Stomach (tissue), 9 donors: ENCODE measurements around the gene HMGA1. TPM values are rescaled to one million over a fixed set of nuclear protein-coding genes. Genes with fewer than 3 reads are reported as not detected.
A peak's percentile ranks its signal among the peaks of the same experiment; 100 is the strongest.

Experiments
- DNase-seq, 2 donors: peaks; one replicate each; pipeline versions ENCODE4 v3.0.0 to v3.0.0-alpha.2; 2013 to 2019
- H3K27ac ChIP-seq, 5 donors: fragments of 200-600 bp in 4 of 5; sonication (generic) in 4 of 5; one replicate each; pipeline ENCODE4 v1.5.1; 2013 to 2019; ENCODE audit warnings: mild to moderate bottlenecking in 1 of 5, moderate library complexity in 1 of 5
- H3K27me3 ChIP-seq, 3 donors: fragments of 200-600 bp; sonication (generic); one replicate each; pipeline ENCODE4 v1.5.1; 2017 to 2019; ENCODE audit warnings: mixed run types in 1 of 3
- H3K36me3 ChIP-seq, 4 donors: fragments of 200-600 bp; sonication (generic); 1 replicate in 3 of 4; 2 replicates in 1 of 4; pipeline ENCODE4 v1.5.1; 2016 to 2019
- H3K4me1 ChIP-seq, 4 donors: fragments of 200-600 bp; sonication (generic); one replicate each; pipeline ENCODE4 v1.5.1; 2016 to 2019
- H3K4me3 ChIP-seq, 4 donors: fragments of 200-600 bp; sonication (generic) in 3 of 4; one replicate each; pipeline ENCODE4 v1.5.1; 2016 to 2019; ENCODE audit warnings: mild to moderate bottlenecking in 1 of 4
- H3K9me3 ChIP-seq, 4 donors: fragments of 200-600 bp; sonication (generic); one replicate each; pipeline ENCODE4 v1.5.1; 2016 to 2019
- CTCF ChIP-seq, 7 experiments: fragments of 450-650 bp in 4 of 7; fragments of 200-600 bp in 3 of 7; sonication (generic) in 3 of 7; IDR thresholded peaks; one replicate each; pipeline ENCODE4 v1.5.1; 2016 to 2019; ENCODE audit warnings: antibody characterized with exemption in 7 of 7, control low read depth in 2 of 7, mild to moderate bottlenecking in 1 of 7
- EP300 ChIP-seq: sonication (generic); formaldehyde crosslinking; IDR thresholded peaks from one replicate; pipeline ENCODE4 v1.6.1; 2017; ENCODE audit warnings: antibody characterized with exemption
- POLR2A ChIP-seq, 4 donors: fragments of 450-650 bp; IDR thresholded peaks; one replicate each; pipeline ENCODE4 v1.6.1; 2016; ENCODE audit warnings: antibody characterized with exemption in 4 of 4, control low read depth in 2 of 4, mild to moderate bottlenecking in 1 of 4, moderate library complexity in 1 of 4
- POLR2AphosphoS5 ChIP-seq, 3 donors: sonication (generic); formaldehyde crosslinking; IDR thresholded peaks; one replicate each; pipeline ENCODE4 v1.6.1; 2016; ENCODE audit warnings: antibody characterized with exemption in 3 of 3
- WGBS, 5 donors: extraction: QIAGEN DNeasy Blood & Tissue Kit in 3 of 5; methylation state at CpG; one replicate each; pipeline versions ENCODE4 v1.1.5 to v1.1.7; 2013 to 2018; 5-methylcytosine and 5-hydroxymethylcytosine counted together
- intact Hi-C: fragments of 100-400 bp; cut with DNase I; formaldehyde crosslinking; loops from one replicate; pipeline ENCODE4 v1.15.1; 2023; ENCODE audit warnings: low total_unique reads
- polyA plus RNA-seq, 3 donors: library from polyadenylated mRNA; stranded (reverse); fragments of 200-250 nt; gene quantifications; one replicate each; pipeline ENCODE4 v1.2.3, GENCODE V29; 2013
- total RNA-seq, 5 donors: library from RNA; depleted of rRNA; stranded (reverse); fragments of >200 nt; gene quantifications; one replicate each; pipeline versions ENCODE4 v1.1.0 to v1.2.3, GENCODE V29; 2014 to 2016
- donor health status: healthy with polysubstance abuse.
- donor health status: Bipolar disorder and iron deficiency.
- donor health status: healthy.

Gene HMGA1
- total and polyA plus RNA-seq, 8 donors: 9.3 to 114 (median 67.4) TPM

GRCh38 chr6:34232901-34233300 is 3.8 kb upstream of the HMGA1 start:
- no peaks in the 10 kb centered on the region for H3K36me3 ChIP-seq
- no peak overlapping the region for H3K27ac ChIP-seq
- H3K4me1 ChIP-seq: peaks cover 12 to 21% (median 17%) of the 10 kb centered on the region in 4 donors
- no peaks in the 10 kb centered on the region for H3K9me3 ChIP-seq
- DNase-seq: no peak
- H3K27me3 ChIP-seq: no peaks in the 10 kb centered on the region
- intact Hi-C loops: no loop called here
- H3K4me3 ChIP-seq: no peak overlapping the region
- no peak for TF ChIP-seq EP300
- no peak for TF ChIP-seq POLR2A (IDR thresholded peaks at IDR 0.05)
- TF ChIP-seq POLR2AphosphoS5 (IDR thresholded peaks at IDR 0.05): no peak
- TF ChIP-seq CTCF (IDR thresholded peaks at IDR 0.05): no peak
- 48 to 74% (median 51%) methylated on average over 4 to 5 of the region's 5 CpGs for WGBS, 5 donors

GRCh38 chr6:34233867-34234266 is 2.8 kb upstream of the HMGA1 start:
- Histone ChIP-seq H3K9me3 (no peaks in the 10 kb centered on the region), H3K27me3 (no peaks in the 10 kb centered on the region), H3K36me3 (no peaks in the 10 kb centered on the region), H3K4me3 (no peak overlapping the region), H3K4me1 (peaks cover 22 to 30% (median 26%) of the 10 kb centered on the region in 4 donors), H3K27ac (peak overlapping the region in 3 of 5 donors; percentile 91 to 94 (median 93))
- TF ChIP-seq POLR2A (IDR thresholded peaks at IDR 0.05): no peak
- no peak for TF ChIP-seq EP300
- TF ChIP-seq POLR2AphosphoS5 (IDR thresholded peaks at IDR 0.05): no peak
- TF ChIP-seq CTCF (IDR thresholded peaks at IDR 0.05): no peak
- peak in 1 of 2 donors; percentile 3 for DNase-seq
- intact Hi-C loops: no loop called here
- WGBS, 5 donors: 90 to 94% (median 91%) methylated on average over 7 of the region's 7 CpGs

- Histone ChIP-seq H3K4me3 (peak overlapping the region in 1 of 4 donors; percentile 72), H3K4me1 (peaks cover 23 to 32% (median 30%) of the 10 kb centered on the region in 4 donors), H3K27me3 (no peaks in the 10 kb centered on the region), H3K36me3 (no peaks in the 10 kb centered on the region), H3K9me3 (no peaks in the 10 kb centered on the region), H3K27ac (peak overlapping the region; percentile 89 to 94 (median 93))
- WGBS, 5 donors: 75 to 89% (median 83%) methylated on average over 34 to 53 of the region's 53 CpGs
- no peak for TF ChIP-seq POLR2AphosphoS5 (IDR thresholded peaks at IDR 0.05)
- TF ChIP-seq POLR2A (IDR thresholded peaks at IDR 0.05): no peak
- no peak for DNase-seq
- intact Hi-C loops: no loop called here
Measured at GRCh38 chr6:34234667-34235306, 1.9 kb upstream of the HMGA1 start.

- H3K9me3 ChIP-seq: no peaks in the 10 kb centered on the region
- intact Hi-C loops: no loop called here
- peak overlapping the region; percentile 67 to 85 (median 74) for H3K4me3 ChIP-seq
- no peaks in the 10 kb centered on the region for H3K27me3 ChIP-seq
- TF ChIP-seq POLR2A (IDR thresholded peaks at IDR 0.05): no peak
- no peak for TF ChIP-seq EP300
- TF ChIP-seq POLR2AphosphoS5 (IDR thresholded peaks at IDR 0.05): peak in 1 of 3 donors; percentile 7
- TF ChIP-seq CTCF (IDR thresholded peaks at IDR 0.05): no peak
- WGBS, 5 donors: 7 to 18% (median 9%) methylated on average over 42 to 75 of the region's 75 CpGs
- H3K4me1 ChIP-seq: peaks cover 23 to 39% (median 30%) of the 10 kb centered on the region in 4 donors
- H3K36me3 ChIP-seq: peaks cover 0 to 7% (median 2%) of the 10 kb centered on the region in 4 donors
- peak overlapping the region; percentile 89 to 94 (median 93) for H3K27ac ChIP-seq
- DNase-seq: peak; percentile 65 to 90
Measured at GRCh38 chr6:34235307-34236130, 1.2 kb upstream of the HMGA1 start.
